NCI-H446 (cell line): ENCODE measurements around the gene FRMPD4.

Experiments used
- DNase-seq, 2 experiments: peaks; one replicate each; lab custom pipeline; 2025; lab: John Stamatoyannopoulos, UW

The FRMPD4 gene

DNA sequence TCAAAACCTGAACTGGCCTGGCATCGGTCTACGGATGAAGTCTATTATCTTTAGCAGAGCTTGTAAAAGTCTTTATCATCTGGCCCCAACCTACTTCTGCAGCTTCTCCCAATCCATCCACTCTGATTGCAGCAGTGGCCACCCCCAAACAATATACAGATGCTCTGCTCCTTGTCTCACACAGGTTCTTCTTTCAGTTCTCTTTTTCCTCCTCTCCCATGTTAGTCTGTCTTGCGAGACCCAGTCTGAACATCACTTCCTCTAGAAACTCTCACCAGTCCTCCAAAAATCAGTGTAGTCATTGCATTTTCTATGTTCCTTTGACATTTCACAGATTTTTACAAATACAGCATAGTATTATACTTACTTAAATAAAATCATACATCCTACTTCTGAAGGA lies 163.0 kb downstream of the FRMPD4 start:
- no peak for DNase-seq

DNA sequence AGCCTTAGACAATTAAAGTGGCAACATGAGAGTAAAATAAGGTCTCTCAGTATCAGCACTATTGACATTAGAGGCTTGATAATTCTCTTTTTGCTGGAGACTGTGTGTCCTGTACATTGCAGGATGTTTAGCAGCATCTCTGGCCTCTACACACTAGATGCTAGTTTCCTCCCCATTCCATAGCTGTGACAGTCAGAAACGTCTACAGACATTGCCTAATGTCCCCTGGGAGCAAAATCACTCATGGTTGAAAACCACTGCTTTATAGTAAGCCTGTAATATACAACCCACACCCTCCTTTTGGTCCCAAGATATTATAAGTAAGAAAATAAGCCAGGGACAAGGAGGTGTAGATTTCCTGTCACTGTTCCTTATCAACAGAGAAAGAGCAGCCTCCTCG lies 166.0 kb downstream of the FRMPD4 start:
- no peak for DNase-seq

DNA sequence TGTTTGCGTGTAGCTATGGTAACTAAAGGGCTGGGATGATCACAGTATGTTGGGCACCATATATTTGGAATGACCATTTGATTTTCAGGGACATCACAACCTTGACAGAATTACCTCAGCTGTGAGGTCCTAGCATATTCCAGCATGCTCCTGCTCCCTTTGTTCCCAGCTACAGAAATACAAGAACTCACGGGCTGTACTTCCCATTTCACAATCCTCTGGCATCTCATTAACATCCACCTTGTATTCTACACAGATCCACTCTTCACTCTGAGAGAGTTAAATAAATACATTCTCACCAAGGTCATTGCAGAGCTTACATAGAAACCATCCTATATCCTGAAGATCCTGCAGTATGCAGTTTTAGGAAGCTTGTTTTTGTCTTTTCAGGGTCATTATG lies 169.7 kb downstream of the FRMPD4 start:
- no peak for DNase-seq

DNA sequence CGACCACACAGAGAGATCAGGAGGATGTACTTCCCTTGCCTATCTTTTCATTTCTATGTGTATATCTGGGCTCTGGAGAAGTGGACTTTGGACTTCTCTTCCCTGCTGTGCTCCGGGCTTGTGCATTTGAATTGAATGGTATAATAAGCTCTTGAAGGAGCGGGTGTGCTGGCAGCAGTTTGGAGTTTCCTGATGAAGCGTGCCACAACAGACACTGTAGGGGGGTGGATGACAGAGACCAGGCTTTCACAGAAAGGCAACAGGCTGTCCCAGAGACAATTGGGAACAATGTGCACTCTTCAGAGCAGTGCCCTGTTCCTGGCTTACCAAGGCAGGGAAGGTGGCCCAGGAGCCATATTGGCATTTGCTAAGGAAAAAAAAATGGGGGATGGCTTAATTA lies 170.1 kb downstream of the FRMPD4 start:
- peak; percentile 61 to 82 for DNase-seq

DNA sequence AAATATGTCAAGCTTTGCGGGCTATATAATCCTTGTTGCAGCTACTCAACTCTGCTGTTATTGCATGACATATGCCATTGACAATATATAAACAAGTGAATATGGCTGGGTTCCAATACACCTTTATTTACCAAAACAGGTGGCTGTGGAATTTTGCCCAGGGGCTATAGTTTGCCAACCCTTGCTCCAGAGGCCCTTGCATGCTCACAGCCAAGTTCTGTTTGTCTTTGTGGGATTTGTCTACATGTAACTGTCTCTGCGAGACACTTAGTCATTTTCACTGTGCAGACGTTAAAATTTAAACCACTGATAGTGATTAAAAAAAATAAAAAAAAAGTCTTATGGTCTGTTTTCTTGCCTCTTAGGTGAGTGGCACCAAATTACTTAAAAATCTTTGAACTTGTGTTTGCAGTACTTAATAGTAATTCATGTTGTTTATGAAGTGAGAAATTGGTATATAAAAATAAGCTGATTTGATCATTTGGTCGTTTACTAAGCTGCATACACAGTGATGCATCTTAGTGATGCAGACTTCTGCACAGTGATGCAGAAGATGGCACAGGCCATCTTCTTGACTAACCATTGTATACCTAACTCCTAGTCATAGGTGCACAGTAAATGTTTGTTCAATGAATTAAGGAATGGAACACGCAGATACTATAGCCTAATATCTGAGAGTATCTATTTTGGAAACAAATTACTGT lies 170.9 kb downstream of the FRMPD4 start:
- DNase-seq: peak in 1 of 2 experiments; percentile 65

DNA sequence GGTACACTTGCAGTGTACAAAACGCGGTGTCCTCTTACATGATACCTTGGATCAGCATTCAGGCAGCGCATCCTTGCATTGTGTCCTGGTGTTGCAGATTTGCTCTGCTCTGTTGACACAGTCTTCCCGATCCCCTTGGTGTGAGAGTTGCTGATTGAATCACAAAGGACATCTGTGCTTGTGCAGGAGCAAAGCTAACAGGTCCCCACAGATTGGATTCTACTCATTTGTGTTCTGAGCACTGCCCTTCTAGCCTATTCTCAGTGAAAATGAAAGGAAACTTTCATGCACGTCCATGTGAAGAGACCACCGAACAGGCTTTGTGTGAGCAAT lies 171.4 kb downstream of the FRMPD4 start:
- no peak for DNase-seq

DNA sequence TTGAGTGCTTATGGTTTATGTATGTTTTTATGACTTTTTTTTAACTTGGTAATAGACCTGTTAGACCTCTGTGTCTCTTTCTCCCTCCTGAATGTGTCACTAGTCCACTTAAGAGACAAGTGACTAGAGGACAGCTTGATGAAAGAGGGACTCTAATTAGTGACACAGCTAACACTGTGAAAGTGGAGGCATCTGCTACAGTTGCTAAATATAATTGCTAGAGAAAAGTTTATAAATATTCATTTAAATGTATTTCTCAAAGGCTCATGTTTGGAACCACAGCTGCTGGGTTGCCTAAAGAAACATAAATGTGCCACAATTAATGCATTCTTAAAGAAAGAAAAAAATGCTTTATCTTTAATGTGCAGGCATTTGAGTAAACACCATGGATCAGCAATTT lies 176.4 kb downstream of the FRMPD4 start:
- DNase-seq: no peak

DNA sequence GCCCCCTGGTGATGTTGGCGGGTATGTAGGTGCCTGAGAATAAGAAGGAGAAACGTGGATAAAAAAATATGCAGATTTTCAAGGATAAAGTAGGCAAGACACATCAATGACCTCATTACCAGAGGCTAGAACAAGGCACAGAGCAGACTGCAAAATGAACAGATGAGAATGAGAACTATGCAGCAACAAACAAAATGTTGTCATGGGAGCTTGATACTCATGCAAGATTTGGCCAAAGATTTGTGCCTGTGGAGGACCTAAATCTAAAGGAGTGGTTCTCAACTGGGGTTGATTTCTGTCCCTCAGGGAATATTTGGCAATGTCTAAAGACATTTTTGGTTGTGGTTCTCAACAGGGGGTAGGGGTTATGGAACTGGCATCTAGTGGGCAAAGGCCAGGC lies 177.3 kb downstream of the FRMPD4 start:
- no peak for DNase-seq

DNA sequence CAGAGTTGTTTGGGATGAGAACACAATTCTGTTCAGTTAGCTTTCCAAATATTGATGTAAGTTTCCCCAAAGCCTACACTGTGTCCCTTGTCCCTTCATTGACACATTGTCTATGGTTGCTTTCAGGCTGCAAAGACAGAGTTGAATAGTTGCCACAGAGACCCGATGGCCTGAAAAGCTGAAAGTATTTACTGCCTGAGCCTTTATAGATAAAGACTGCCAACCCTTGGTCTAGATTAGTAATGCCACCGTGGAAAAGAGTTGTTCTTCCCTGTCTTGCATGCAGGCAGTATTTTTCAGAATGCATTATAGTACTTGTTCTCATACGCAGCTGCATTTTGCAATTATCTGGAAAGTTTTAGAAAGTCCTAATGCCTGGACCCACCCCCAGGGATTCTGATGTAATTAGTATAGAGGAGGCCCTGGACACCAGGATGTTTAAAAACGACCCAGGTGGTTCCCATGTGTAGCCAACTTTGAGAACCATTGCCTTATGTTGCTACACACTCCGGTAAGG lies 180.8 kb downstream of the FRMPD4 start:
- DNase-seq: peak in 1 of 2 experiments; percentile 20

DNA sequence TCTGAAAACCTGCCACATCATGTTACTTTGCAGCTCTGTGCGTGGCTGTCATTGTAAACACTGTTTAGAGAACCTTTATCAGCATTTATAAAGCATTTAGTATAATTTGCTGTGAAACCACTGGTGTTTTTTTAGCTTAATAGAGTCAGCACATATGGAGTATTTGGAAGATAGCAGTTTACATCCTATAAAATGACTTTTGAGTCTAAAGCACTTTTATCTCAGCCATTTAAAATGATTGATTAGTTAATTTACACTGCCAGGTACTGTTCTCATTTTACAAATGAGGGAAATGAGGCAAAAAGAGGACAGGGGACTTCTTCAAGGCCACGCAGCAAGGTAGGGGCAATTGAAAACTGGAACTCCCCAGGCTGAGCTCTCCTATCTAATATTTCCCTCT lies 181.7 kb downstream of the FRMPD4 start:
- no peak for DNase-seq

DNA sequence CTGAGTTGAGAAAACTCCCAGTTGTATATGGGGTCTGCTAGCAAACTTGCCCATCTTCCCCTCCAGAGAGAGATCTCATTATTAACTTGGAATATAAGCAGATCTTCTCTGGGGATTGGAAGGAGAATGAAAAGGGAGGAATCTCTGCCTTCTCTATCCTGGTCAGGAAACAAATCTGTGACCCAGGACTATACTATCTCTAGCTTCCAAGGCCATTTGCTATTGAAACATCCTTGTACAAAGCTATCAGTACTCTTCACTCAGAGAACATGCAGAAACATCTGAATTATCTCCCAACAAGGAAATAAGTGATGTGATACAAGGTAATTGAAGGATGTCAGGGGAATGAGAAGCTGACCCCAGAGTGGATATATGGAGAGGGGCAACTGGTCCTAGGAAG lies 183.8 kb downstream of the FRMPD4 start:
- no peak for DNase-seq

DNA sequence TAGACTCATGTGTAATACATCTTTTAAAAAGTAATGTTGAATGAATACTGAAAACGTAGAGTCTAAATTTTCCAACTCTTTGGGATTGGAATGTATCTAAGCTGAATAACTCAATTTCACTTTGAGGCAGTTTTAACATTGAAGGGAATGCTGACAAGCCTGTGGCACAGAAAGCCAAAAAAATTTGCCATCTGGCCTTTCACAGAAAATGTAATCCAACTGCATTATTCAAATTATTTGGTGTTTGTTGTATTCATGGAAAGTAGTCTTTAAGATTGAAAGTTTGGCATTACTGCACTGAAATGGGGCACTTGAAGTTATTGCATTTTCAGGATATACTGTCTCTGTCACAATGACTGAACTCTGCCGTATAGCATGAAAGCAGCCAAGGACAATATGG lies 186.9 kb downstream of the FRMPD4 start:
- DNase-seq: peak in 1 of 2 experiments; percentile 39

DNA sequence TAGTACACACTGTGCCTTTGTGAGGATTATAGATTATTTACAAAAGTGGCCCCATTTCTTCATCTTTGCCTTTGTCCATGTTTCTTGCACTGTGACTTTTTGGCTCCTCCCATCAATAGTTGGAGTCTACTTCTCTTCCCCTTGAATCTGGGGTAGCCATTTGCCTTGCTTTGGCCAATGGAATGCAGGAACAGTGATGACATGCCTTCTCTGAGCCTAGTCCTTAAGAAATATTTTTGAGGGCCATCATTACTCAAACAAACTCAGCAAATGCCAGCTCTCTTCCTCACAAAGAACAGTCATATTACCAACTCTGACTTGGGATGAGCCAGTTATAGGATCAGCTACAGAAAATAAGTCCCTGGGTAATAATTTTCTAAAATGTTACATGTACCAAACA lies 189.6 kb downstream of the FRMPD4 start:
- no peak for DNase-seq

DNA sequence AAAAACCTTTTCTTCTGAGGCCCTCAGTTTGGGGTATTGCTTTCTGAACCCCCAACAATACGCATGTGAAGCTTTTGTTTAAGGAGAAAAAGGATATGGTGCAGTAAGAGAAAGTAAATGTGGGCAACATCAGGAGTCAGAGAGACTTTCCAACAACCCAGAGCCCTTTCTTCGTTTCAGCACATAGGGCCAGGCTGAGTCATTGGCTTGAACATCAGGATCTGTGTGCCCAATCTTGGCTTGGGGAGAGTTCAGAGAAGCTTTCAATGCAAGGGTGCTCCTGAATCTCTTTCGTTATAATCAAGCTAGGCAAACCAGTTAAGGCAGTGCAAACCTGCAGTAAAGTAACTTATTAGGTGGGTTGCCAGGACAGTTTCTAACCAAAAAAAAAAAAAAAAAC lies 191.2 kb downstream of the FRMPD4 start:
- DNase-seq: peak in 1 of 2 experiments; percentile 12

DNA sequence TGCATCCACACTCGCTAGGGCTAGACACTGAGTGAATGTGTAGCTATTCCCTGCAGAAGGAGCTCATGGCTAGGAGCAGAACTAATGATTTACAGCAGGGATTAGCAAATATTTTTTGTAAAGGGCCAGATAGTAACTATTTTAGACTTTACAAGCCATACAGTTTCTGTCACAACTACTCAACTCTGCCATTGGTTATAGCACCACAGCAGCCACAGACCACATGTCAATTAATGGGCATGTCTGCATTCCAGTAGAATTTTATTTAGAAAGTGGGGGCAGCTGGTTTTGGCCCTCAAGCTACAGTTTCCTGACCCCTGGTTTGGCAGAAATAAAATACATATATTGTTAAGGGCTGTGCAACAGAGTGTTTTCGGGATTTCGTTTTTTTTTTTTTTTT lies 192.6 kb downstream of the FRMPD4 start:
- no peak for DNase-seq

DNA sequence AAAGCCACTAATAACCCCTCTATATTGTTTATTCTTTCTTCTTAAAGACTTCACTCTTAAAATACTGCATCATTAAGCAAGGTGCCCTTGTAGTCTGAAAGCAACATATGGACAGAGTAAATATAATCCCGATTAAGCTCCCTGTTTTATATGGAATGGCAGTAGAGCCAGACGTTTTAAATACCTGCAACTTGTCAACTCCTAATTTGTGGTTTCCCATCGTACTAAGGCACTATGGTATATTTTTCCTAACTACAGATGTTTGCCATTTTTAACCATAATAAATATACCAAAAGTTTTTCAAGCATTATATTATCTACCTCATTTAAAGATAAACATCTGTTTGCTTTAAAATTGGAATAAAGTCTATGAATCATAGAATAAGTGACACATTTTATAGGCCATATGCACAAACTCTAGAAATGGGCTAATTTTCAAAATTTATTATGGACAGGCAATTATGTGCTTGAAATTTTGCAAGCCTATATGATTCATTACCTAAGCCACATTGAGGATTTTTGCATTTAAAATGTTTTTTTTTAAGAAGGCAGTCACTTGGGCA lies 194.6 kb downstream of the FRMPD4 start:
- DNase-seq: peak in 1 of 2 experiments; percentile 11

DNA sequence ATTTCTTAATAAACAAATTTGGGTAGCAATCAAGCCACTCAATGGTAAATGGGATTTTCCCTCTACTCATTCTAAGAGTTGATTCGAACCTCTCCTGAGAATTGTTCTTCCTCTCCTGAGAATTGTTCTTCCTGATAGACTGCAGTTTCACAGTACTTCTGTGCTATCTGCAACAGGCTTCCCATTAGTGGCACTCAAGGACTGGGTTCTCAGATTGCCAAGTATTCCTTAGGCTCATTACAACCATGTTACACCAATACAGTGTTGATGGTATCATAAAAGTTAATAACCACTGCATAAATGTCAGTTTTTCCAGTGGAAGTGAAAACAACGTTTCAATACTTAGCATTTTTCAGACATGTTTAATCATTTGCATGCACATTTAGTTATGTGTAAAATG lies 201.6 kb downstream of the FRMPD4 start:
- no peak for DNase-seq

DNA sequence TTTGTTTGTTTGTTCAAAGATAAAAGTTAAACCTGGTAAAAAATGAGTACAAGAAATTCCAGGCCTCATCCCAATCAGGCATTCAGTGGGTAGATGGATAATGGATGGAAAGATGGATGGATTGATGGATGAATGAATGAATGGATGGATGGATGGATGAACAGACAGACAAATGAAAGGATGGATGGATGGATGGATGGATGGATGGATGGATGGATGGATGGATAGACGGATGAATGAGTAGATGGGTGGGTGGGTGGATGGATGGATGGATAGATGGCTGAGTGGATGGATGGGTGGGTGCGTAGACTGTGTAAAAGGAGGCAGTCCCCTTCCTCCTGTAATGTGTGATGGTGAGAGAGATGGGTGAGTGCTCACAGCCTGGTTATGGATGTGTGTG lies 206.7 kb downstream of the FRMPD4 start:
- DNase-seq: no peak

DNA sequence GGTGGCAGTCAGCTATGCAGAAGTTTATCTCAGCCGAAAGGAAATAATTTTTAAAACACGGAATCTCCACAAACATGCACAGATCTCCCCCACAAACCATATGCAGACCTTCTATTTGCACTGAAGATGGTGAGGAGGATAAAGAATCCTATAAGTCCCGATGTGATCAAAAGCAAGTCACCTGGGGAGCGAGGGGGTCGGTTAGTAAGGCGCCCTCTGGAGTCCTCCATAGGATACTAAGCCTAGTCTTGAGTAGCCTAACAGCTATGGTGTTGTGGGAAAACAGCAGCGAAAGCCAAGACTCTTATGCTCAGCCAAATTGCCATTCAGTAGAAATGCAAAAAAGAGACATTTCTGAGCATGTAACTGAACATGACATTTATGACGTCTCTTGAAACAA lies 210.9 kb downstream of the FRMPD4 start:
- no peak for DNase-seq

DNA sequence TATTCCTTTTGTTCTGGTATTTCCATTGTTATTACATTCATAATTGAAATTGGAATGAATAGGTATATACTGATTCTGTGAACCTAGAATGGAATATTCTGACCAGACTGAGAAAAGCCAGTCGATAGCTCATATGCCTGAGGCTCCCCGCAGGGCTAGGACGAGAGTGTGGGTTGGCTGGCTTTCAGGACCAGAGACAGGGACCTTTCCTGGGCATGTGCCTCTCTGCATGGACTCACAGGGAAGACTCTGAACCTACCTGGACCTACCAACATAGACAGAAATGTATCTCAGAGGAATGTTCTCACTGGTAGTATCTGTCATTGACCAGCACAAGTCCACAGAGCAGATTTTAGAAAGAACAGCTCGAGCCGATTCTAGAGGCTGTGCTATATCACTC lies 214.6 kb downstream of the FRMPD4 start:
- no peak for DNase-seq

DNA sequence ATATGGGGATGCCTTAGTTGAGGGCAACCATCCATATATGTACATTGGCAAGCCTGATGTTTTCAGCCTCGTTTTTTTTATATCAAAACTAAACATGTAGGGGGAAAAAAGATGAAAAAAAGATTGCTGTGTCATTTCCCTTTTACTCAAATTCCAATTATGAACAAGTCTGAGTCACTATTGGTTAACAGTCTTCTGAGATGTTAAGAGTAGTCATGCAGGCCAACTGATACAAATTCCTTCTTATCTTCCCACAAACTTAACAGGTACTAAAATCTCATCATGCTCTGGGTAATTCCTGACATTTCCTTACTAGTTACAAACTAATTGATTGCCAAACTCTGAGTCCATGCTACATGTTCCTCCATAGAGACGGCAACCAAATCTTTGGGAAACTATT lies 222.1 kb downstream of the FRMPD4 start:
- DNase-seq: no peak

DNA sequence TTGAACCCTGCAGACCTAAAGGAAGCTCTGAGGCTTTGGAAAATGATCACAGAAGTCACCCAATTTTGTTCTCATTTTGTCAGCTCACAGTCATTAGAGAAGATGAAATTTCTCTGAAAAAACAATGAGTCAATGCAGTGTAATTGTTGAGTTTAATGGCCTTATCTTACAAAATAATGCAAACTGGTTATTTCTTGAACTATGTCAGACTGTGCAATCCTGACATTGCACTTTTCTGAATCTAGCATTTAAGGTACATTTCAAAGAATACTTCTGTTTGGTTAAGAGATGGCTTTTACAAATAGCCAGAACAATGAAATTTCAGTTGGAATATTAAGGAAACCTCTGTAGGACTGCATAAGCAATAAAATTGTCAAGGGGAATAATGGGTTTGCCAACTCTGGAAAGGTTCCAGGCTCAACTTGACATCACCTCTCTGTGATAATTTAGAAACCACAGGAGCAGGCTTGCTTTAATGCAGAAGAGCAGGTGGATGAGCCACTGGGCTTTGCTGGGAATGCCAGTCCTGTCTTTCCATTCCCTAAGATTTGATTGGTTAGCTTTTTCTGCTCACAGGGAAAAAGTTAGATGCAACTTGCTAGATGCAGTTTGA lies 222.8 kb downstream of the FRMPD4 start:
- no peak for DNase-seq

DNA sequence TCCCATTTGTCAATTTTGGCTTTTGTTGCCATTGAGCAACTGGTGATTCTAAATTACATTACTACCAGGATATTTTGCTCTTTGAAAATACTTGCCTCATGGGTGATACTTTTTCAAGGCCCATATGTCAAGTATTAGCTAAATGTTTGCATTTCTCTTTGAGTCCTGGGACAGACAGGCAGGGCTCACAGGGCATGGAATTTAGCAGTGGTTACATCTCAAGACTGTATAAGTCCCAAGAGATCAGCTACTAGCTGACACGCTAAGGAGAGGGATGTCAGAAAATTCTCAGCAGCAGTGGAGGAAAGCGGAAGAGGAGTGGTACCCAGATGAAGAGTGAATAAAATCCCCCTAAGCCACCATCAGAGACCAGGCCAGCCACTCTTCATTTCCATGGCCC lies 224.9 kb downstream of the FRMPD4 start:
- no peak for DNase-seq

DNA sequence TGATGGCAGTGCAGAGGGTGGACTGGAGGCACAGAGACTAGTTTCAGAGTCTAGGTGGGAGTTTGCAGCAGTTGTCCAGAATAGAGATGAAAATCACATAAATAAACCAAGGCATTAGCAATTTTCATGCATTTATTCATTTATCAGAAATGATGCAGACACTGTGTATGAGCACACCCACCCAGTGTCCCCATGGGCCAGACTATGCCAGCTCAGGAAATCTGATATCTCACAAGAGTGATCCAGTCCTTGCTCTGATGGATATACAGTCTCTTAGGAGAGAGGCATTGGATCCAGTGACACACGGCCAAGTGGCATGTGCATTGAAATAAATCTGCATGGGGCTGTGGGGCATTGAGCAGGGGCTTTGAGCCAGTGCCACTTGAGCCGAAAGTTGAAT lies 228.2 kb downstream of the FRMPD4 start:
- DNase-seq: no peak
